NB4 (cell line): Measurements from ENCODE around the gene GLT8D2.

Experiments
- DNase-seq: peaks from one replicate; pipeline ENCODE4 v3.0.0; 2010; ENCODE audit warnings: low read depth
- H3K4me3 ChIP-seq: one replicate; pipeline ENCODE4 v1.5.1; 2011; ENCODE audit warnings: mild to moderate bottlenecking, low read depth, low read length, moderate library complexity
- MAX ChIP-seq: IDR thresholded peaks from 2 replicates; pipeline ENCODE4 v1.6.1; 2011; ENCODE audit warnings: low read depth, low read length
- MYC ChIP-seq: IDR thresholded peaks from 2 replicates; pipeline ENCODE4 v1.6.1; 2011; ENCODE audit warnings: low read depth, low read length
- POLR2A ChIP-seq: IDR thresholded peaks from 2 replicates; pipeline ENCODE4 v1.6.1; 2011; ENCODE audit warnings: mild to moderate bottlenecking; ENCODE audit not compliant: insufficient read length; ENCODE audit errors: extremely low read depth
- TF ChIP-seq, protein P1 (sequence below): IDR thresholded peaks from one replicate; pipeline ENCODE4 v1.5.1; 2012; ENCODE audit warnings: low read depth, low read length

The GLT8D2 gene

GRCh38 chr12:104064842-104065427 lies 14.9 kb upstream of the GLT8D2 start:
- TF ChIP-seq MYC: no peak
- TF ChIP-seq, protein P1, sequence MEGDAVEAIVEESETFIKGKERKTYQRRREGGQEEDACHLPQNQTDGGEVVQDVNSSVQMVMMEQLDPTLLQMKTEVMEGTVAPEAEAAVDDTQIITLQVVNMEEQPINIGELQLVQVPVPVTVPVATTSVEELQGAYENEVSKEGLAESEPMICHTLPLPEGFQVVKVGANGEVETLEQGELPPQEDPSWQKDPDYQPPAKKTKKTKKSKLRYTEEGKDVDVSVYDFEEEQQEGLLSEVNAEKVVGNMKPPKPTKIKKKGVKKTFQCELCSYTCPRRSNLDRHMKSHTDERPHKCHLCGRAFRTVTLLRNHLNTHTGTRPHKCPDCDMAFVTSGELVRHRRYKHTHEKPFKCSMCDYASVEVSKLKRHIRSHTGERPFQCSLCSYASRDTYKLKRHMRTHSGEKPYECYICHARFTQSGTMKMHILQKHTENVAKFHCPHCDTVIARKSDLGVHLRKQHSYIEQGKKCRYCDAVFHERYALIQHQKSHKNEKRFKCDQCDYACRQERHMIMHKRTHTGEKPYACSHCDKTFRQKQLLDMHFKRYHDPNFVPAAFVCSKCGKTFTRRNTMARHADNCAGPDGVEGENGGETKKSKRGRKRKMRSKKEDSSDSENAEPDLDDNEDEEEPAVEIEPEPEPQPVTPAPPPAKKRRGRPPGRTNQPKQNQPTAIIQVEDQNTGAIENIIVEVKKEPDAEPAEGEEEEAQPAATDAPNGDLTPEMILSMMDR: no peak
- no peak for TF ChIP-seq MAX
- no peak for TF ChIP-seq POLR2A
- DNase-seq: peak; percentile 47
- peak overlapping the region; percentile 87 for H3K4me3 ChIP-seq

DNA sequence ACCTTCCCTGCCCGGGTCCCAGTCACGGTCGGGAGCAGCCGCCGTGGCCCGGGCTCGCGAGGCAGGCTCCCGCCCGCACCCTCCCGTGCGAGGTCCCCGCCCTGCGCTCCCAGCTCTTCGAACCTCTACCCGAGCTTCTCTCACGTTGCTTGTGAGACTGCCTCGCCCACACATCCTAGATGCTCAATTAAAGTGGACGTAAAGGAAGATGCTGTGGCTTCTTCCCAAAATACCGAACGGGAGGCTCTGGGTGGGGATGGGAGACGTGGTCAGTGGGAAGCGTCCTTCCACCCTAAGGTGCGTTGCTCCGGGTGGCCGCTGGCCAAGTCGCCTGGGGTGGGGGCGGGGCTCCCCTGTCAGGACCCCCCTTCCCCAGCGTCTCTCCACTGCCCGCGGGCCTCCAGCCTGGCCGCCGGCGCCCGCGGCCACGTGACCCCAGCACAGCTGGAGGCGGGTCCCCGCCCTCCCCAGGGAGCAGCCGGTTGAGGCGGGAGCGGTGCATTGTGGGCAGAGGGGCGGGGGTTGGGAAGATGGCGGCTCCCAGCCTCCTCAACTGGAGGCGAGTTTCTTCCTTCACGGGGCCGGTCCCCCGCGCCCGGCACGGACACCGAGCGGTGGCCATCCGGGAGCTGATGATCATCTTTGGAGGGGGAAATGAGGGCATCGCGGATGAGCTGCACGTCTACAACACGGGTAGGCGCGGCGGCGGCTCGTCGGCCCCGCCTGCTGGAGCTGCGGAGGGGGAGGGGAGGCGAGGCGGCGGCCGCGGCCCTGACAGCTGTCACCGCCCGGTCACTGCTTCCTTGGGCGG lies 14.2 kb upstream of the GLT8D2 start, which contains the start of gene HCFC2:
HCFC2 (plus strand) TSS at position 501 of the 811 bp plus-strand sequence; CDS start at position 531, 30 bp downstream.
- TF ChIP-seq, protein P1: no peak
- TF ChIP-seq MYC (peak; percentile 53), POLR2A (peak; percentile 39), MAX (peak; percentile 95)
- peak; percentile 94 for DNase-seq
- H3K4me3 ChIP-seq: peak within 1 kb of the TSS; percentile 87

- H3K4me3 ChIP-seq: peak overlapping the region; percentile 87
- TF ChIP-seq MAX: no peak
- no peak for TF ChIP-seq MYC
- TF ChIP-seq POLR2A: no peak
- TF ChIP-seq, protein P1: no peak
- DNase-seq: no peak
These were observed 13.7 kb upstream of the GLT8D2 start for GRCh38 chr12:104063712-104064030.

- TF ChIP-seq POLR2A (no peak), MYC (no peak), MAX (no peak)
- TF ChIP-seq, protein P1: no peak
- no peak overlapping the region for H3K4me3 ChIP-seq
- DNase-seq: no peak
These were observed 10.8 kb upstream of the GLT8D2 start for GRCh38 chr12:104060791-104061190.

- TF ChIP-seq, protein P1: no peak
- no peak for TF ChIP-seq POLR2A
- no peak for TF ChIP-seq MAX
- TF ChIP-seq MYC: no peak
- DNase-seq: peak; percentile 30
- H3K4me3 ChIP-seq: no peak overlapping the region
These were observed 10.0 kb upstream of the GLT8D2 start for GRCh38 chr12:104059963-104060362.
